Endothelial cell (in vitro differentiated cells): ENCODE data around the gene NODAL. TPM values are rescaled to one million over a fixed set of nuclear protein-coding genes. Genes with fewer than 3 reads are reported as not detected.

Experiments used
- DNase-seq: peaks from one replicate; pipeline ENCODE4 v3.0.0; 2021; ENCODE audit warnings: low spot score
- H3K27ac Mint-ChIP-seq: one replicate; pipeline ENCODE4 v1.8.0; 2021; ENCODE audit warnings: mixed read lengths, inconsistent platforms; ENCODE audit not compliant: unreplicated experiment
- H3K27me3 Mint-ChIP-seq: one replicate; pipeline ENCODE4 v1.8.0; 2021; ENCODE audit warnings: mild to moderate bottlenecking, moderate library complexity, mixed read lengths, inconsistent platforms; ENCODE audit not compliant: unreplicated experiment
- H3K36me3 Mint-ChIP-seq: one replicate; pipeline ENCODE4 v1.8.0; 2021; ENCODE audit warnings: mild to moderate bottlenecking, low read depth, mixed read lengths, inconsistent platforms; ENCODE audit not compliant: unreplicated experiment
- H3K4me1 Mint-ChIP-seq: one replicate; pipeline ENCODE4 v1.8.0; 2021; ENCODE audit warnings: mild to moderate bottlenecking, mixed read lengths, inconsistent platforms; ENCODE audit not compliant: unreplicated experiment
- H3K4me3 Mint-ChIP-seq: one replicate; pipeline ENCODE4 v1.8.0; 2021; ENCODE audit warnings: mild to moderate bottlenecking, mixed read lengths, inconsistent platforms; ENCODE audit not compliant: unreplicated experiment
- H3K9me3 Mint-ChIP-seq: one replicate; pipeline ENCODE4 v1.8.0; 2021; ENCODE audit warnings: mixed read lengths, inconsistent platforms; ENCODE audit not compliant: unreplicated experiment
- CTCF ChIP-seq: fragments of 200-600 bp; sonication (generic); IDR thresholded peaks from one replicate; pipeline ENCODE4 v1.5.0; 2021; ENCODE audit warnings: antibody characterized with exemption; ENCODE audit not compliant: unreplicated experiment
- total RNA-seq: library from RNA; stranded (reverse); fragmentation: NEBNext Ultra II Directional; extraction: Animal tissue kit (Norgen Biotek cat#: 25700); gene quantifications from one replicate; pipeline ENCODE4 v1.2.1, GENCODE V29; 2021; ENCODE audit not compliant: unreplicated experiment

The NODAL gene
- total RNA-seq, 1 donor from 2014 or later, result 1.5 TPM

- H3K9me3 Mint-ChIP-seq, result no peaks in the 10 kb centered on the region
- no peak for DNase-seq
Observed at GRCh38 chr10:70432561-70433263, 8.8 kb downstream of the NODAL start.

GRCh38 chr10:70432101-70432500 lies 9.4 kb downstream of the NODAL start:
- Mint-ChIP-seq H3K4me3 (no peak overlapping the region), H3K27ac (peak overlapping the region; percentile 8), H3K27me3 (peaks cover 4% of the 10 kb centered on the region), H3K36me3 (peaks cover 4% of the 10 kb centered on the region), H3K4me1 (peaks cover 7% of the 10 kb centered on the region), H3K9me3 (no peaks in the 10 kb centered on the region)
- DNase-seq, result no peak
- TF ChIP-seq CTCF, result no peak

More at GRCh38 chr10:70432561-70433263, 8.8 kb downstream of the NODAL start:
- Mint-ChIP-seq H3K36me3 (peaks cover 4% of the 10 kb centered on the region), H3K4me3 (no peak overlapping the region), H3K4me1 (peaks cover 7% of the 10 kb centered on the region), H3K27ac (peak overlapping the region; percentile 61), H3K27me3 (peaks cover 4% of the 10 kb centered on the region)
- no peak for TF ChIP-seq CTCF

GRCh38 chr10:70430493-70431445 lies 10.7 kb downstream of the NODAL start:
- no peaks in the 10 kb centered on the region for H3K27me3 Mint-ChIP-seq
- no peak for DNase-seq
- no peak overlapping the region for H3K4me3 Mint-ChIP-seq
- no peaks in the 10 kb centered on the region for H3K9me3 Mint-ChIP-seq
- peaks cover 7% of the 10 kb centered on the region for H3K4me1 Mint-ChIP-seq
- H3K27ac Mint-ChIP-seq, result no peak overlapping the region
- peaks cover 4% of the 10 kb centered on the region for H3K36me3 Mint-ChIP-seq
- no peak for TF ChIP-seq CTCF

GRCh38 chr10:70426823-70427222 lies 14.7 kb downstream of the NODAL start:
- H3K27me3 Mint-ChIP-seq, result no peaks in the 10 kb centered on the region
- H3K4me3 Mint-ChIP-seq, result no peak overlapping the region
- no peak overlapping the region for H3K27ac Mint-ChIP-seq
- peaks cover 17% of the 10 kb centered on the region for H3K4me1 Mint-ChIP-seq
- no peak for DNase-seq
- TF ChIP-seq CTCF, result no peak
- peaks cover 30% of the 10 kb centered on the region for H3K36me3 Mint-ChIP-seq
- no peaks in the 10 kb centered on the region for H3K9me3 Mint-ChIP-seq

- H3K27me3 Mint-ChIP-seq, result no peaks in the 10 kb centered on the region
- H3K36me3 Mint-ChIP-seq, result peaks cover 36% of the 10 kb centered on the region
- H3K27ac Mint-ChIP-seq, result no peak overlapping the region
- H3K4me3 Mint-ChIP-seq, result no peak overlapping the region
- peaks cover 20% of the 10 kb centered on the region for H3K4me1 Mint-ChIP-seq
- no peak for TF ChIP-seq CTCF
- no peaks in the 10 kb centered on the region for H3K9me3 Mint-ChIP-seq
- DNase-seq, result no peak
Observed at GRCh38 chr10:70425096-70425495, 16.4 kb downstream of the NODAL start.
